GM12878 (cell line): Measurements from ENCODE around the gene EME2. TPM values are rescaled to one million over a fixed set of nuclear protein-coding genes. Genes with fewer than 3 reads are reported as not detected.

Experiments
- ATAC-seq: fragments of 200-7000 bp; cut with Tn5 transposase; 3 replicates; pipeline ENCODE4 v1.9.1; 2020; ENCODE audit warnings: mild to moderate bottlenecking, moderate library complexity
- BruUV-seq: library from RNA; stranded (reverse); fragments of 400-500 nt; replicated peaks from 2 replicates; lab custom pipeline; 2021; lab: Mats Ljungman, UMichigan
- CTCF ChIA-PET: fragments of 300-600 bp; sonication (Branson Sonifier 250); formaldehyde crosslinking; extraction: SDS; loops from one replicate; lab custom pipeline; 2021; ENCODE audit warnings: inconsistent platforms; lab: Yijun Ruan, JAX
- POLR2A ChIA-PET: fragments of 350-600 bp; formaldehyde crosslinking; extraction: SDS; loops from one replicate; lab custom pipeline; 2021; ENCODE audit warnings: inconsistent platforms; lab: Charles Lee
- RAD21 ChIA-PET: fragments of 300-600 bp; sonication (Branson Sonifier 250); formaldehyde crosslinking; loops from one replicate; lab custom pipeline; 2023; ENCODE audit warnings: antibody characterized with exemption; ENCODE audit not compliant: unreplicated experiment; lab: Charles Lee
- SMC1A ChIA-PET: fragments of 300-600 bp; sonication (Branson Sonifier 250); formaldehyde crosslinking; loops from one replicate; lab custom pipeline; 2023; ENCODE audit not compliant: unreplicated experiment, uncharacterized antibody; lab: Charles Lee
- DNase-seq: peaks from one replicate; pipeline ENCODE4 v3.0.0-alpha.2; 2011; ENCODE audit warnings: low read depth, low spot score
- FAIRE-seq: peaks from 3 replicates; lab custom pipeline; 2011; peaks lifted over from hg19 to GRCh38; lab: Jason Lieb, UNC
- H2AFZ ChIP-seq: 2 replicates; pipeline ENCODE4 v1.6.0; 2011; ENCODE audit warnings: low read depth, low read length, control low read depth; ENCODE audit not compliant: control insufficient read depth
- H3K27ac ChIP-seq: 2 replicates; pipeline ENCODE4 v1.5.1; 2011; ENCODE audit warnings: control low read depth; ENCODE audit not compliant: control insufficient read depth, insufficient read depth
- H3K27me3 ChIP-seq, 2 experiments: replicated peaks in 1 of 2; 2 replicates each; pipeline versions ENCODE4 v1.6.0 to v1.6.1; 2011; ENCODE audit warnings: low read length in 1 of 2; ENCODE audit not compliant: control insufficient read depth in 2 of 2, insufficient read depth in 2 of 2
- H3K36me3 ChIP-seq, 2 experiments: 2 replicates each; pipeline ENCODE4 v1.5.1; 2011; ENCODE audit warnings: low read length in 1 of 2; ENCODE audit not compliant: control insufficient read depth in 2 of 2, insufficient read depth in 2 of 2
- H3K4me1 ChIP-seq: 2 replicates; pipeline ENCODE4 v1.6.1; 2011; ENCODE audit warnings: mild to moderate bottlenecking, low read length, moderate library complexity, mixed read lengths; ENCODE audit not compliant: control insufficient read depth, insufficient read depth
- H3K4me2 ChIP-seq: 2 replicates; pipeline ENCODE4 v1.6.0; 2011; ENCODE audit warnings: control low read depth; ENCODE audit not compliant: control insufficient read depth, insufficient read depth
- H3K4me3 ChIP-seq: fragments of 200-600 bp; sonication (generic); 2 replicates; pipeline ENCODE4 v1.5.1; 2016
- H3K79me2 ChIP-seq: 2 replicates; pipeline ENCODE4 v1.6.0; 2011; ENCODE audit warnings: low read length; ENCODE audit not compliant: control insufficient read depth, insufficient read depth
- H3K9ac ChIP-seq: 2 replicates; pipeline ENCODE4 v1.8.0; 2011; ENCODE audit warnings: low read length, control low read depth, mixed read lengths; ENCODE audit not compliant: control insufficient read depth, insufficient read depth
- H3K9me3 ChIP-seq: replicated peaks from 3 replicates; pipeline ENCODE4 v1.5.1; 2011; ENCODE audit warnings: mild to moderate bottlenecking, low read length; ENCODE audit not compliant: control insufficient read depth, insufficient read depth
- H4K20me1 ChIP-seq: 2 replicates; pipeline ENCODE4 v1.6.0; 2011; ENCODE audit not compliant: control insufficient read depth, insufficient read depth
- BMI1 ChIP-seq: fragments of 450-650 bp; IDR thresholded peaks from 2 replicates; pipeline ENCODE4 v1.6.1; 2016; ENCODE audit warnings: mild to moderate bottlenecking, moderate library complexity, borderline replicate concordance
- BRCA1 ChIP-seq: IDR thresholded peaks from 2 replicates; pipeline ENCODE4 v1.6.1; 2011; ENCODE audit warnings: low read depth, low read length, improper control_type of control experiment
- EP300 ChIP-seq, 2 experiments: fragments of 150-350 bp in 1 of 2; IDR thresholded peaks; 2 replicates each; pipeline ENCODE4 v1.6.1; 2011 to 2012; ENCODE audit warnings: low read depth in 2 of 2, low read length in 2 of 2, borderline replicate concordance in 1 of 2, improper control_type of control experiment in 1 of 2, inconsistent platforms in 1 of 2; ENCODE audit not compliant: control insufficient read depth in 1 of 2
- ESRRA ChIP-seq: IDR thresholded peaks from 2 replicates; pipeline ENCODE4 v1.6.1; 2012; ENCODE audit warnings: mild to moderate bottlenecking, low read length, improper control_type of control experiment
- NR2C1 ChIP-seq: fragments of 450-650 bp; IDR thresholded peaks from 2 replicates; pipeline ENCODE4 v1.6.1; 2017; ENCODE audit warnings: antibody characterized with exemption, mild to moderate bottlenecking, moderate library complexity
- NR2F1 ChIP-seq: fragments of 450-650 bp; conservative IDR thresholded peaks from 2 replicates; pipeline ENCODE4 v1.6.1; 2017; ENCODE audit warnings: mild to moderate bottlenecking
- PAX5 ChIP-seq: IDR thresholded peaks from 2 replicates; pipeline ENCODE4 v1.6.1; 2011; ENCODE audit warnings: low read depth, low read length, borderline replicate concordance
- RAD51 ChIP-seq: fragments of 450-650 bp; IDR thresholded peaks from 2 replicates; pipeline ENCODE4 v1.6.1; 2016; ENCODE audit warnings: moderate library complexity, mild to moderate bottlenecking, inconsistent platforms
- SMARCA5 ChIP-seq: fragments of 450-650 bp; IDR thresholded peaks from 2 replicates; pipeline ENCODE4 v1.6.1; 2017; ENCODE audit warnings: mild to moderate bottlenecking
- TAF1 ChIP-seq: IDR thresholded peaks from 2 replicates; pipeline ENCODE4 v1.6.1; 2011; ENCODE audit warnings: mild to moderate bottlenecking, low read depth, low read length, borderline replicate concordance
- TCF3 ChIP-seq: IDR thresholded peaks from 2 replicates; pipeline ENCODE4 v1.6.1; 2012; ENCODE audit warnings: low read depth, mild to moderate bottlenecking, low read length, borderline replicate concordance; ENCODE audit not compliant: insufficient read depth
- WGBS: methylation state at CpG from one replicate; pipeline ENCODE4 v1.1.6; 2016; ENCODE audit warnings: low lambda C conversion rate; ENCODE audit not compliant: insufficient replicate concordance, insufficient coverage; ENCODE audit errors: missing lambda C conversion rate; 5-methylcytosine and 5-hydroxymethylcytosine counted together
- in situ Hi-C: fragments of 300-500 bp; cut with MboI; formaldehyde crosslinking; loops from 9 replicates; pipeline ENCODE4 v1.14.3; 2018; ENCODE audit warnings: mixed read lengths
- intact Hi-C: fragments of 100-400 bp; cut with micrococcal nuclease; formaldehyde crosslinking; loops from one replicate; pipeline ENCODE4 v1.14.2; 2022; ENCODE audit not compliant: unreplicated experiment
- polyA plus RNA-seq, 11 experiments: library from polyadenylated mRNA; depleted of rRNA in 4 of 11; unstranded in 6 of 11; stranded (reverse) in 5 of 11; fragments of >200 nt; fragmentation: Nextera tagmentation in 4 of 11; fragmentation: Illumina TruSeq in 1 of 11; extraction: Ambion mirVana in 4 of 11; extraction: Trizol in 1 of 11; gene quantifications; 1 replicate in 1 of 11; 2 replicates in 10 of 11; pipeline versions ENCODE4 v1.2.1 to v1.2.3, GENCODE V29; 2011 to 2016; ENCODE audit warnings: inconsistent platforms in 2 of 11, missing spikeins in 2 of 11, low read depth in 1 of 11
- total RNA-seq, 4 experiments: library from RNA; depleted of rRNA in 3 of 4; stranded (reverse); fragments of >200 nt in 3 of 4; fragmentation: Illumina TruSeq in 1 of 4; extraction: Trizol in 1 of 4; gene quantifications; 2 replicates each; pipeline versions ENCODE4 v1.2.1 to v1.2.3, GENCODE V29; 2013 to 2021
- TF ChIP-seq, protein P1 (sequence below): fragments of 150-350 bp; IDR thresholded peaks from 2 replicates; pipeline ENCODE4 v1.6.1; 2016; ENCODE audit warnings: low read depth, low read length
- TF ChIP-seq, protein P2 (sequence below): fragments of 450-650 bp; IDR thresholded peaks from 2 replicates; pipeline ENCODE4 v1.6.1; 2016; ENCODE audit warnings: mild to moderate bottlenecking

Gene EME2
- total and polyA plus RNA-seq, 10 of the 15 experiments (the other 5 are each of a cell fraction or from before 2014, with no cell fraction given) = 0.29 to 16.9 (median 4.1) TPM

DNA sequence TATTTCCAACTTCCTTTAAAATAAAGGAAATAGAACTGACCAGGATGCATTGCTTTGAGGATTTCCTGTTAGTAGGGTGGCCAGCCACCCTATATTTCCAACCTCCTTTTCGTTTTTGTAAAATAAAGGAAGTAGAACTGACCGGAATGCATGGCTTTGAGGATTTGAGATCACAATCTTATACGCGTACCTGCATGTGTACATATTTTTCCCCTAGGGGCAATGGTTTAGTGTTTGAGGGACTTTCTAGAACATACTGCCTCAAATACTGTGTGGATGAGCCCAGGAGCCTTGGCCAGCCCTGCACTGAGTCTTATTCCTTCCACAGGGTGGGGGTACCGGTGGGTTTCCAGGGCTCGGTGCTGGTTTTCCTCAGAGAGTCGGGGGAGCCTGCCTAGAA is 41.0 kb upstream of the EME2 start:
- H3K4me1 ChIP-seq = no peaks in the 10 kb centered on the region
- BruUV-seq = no TSS peak
- CTCF ChIA-PET = no interaction called here
- H3K27ac ChIP-seq = no peak overlapping the region
- intact Hi-C loops = no loop called here
- in situ Hi-C loops = no loop called here
- ATAC-seq (no peak), FAIRE-seq (no peak), DNase-seq (no peak)
- no peak overlapping the region for H3K4me3 ChIP-seq
- peaks cover 5% of the 10 kb centered on the region; the same call in 1 of the 3 replicates for H3K9me3 ChIP-seq
- 69% methylated on average over 7 of the region's 7 CpGs for WGBS
- POLR2A ChIA-PET = no interaction called here
- H3K36me3 ChIP-seq = peaks cover 1 to 38% of the 10 kb centered on the region in 2 experiments
- H4K20me1 ChIP-seq = no peaks in the 10 kb centered on the region; the same call in 1 of the 2 replicates
- no peak overlapping the region for H3K9ac ChIP-seq
- H3K79me2 ChIP-seq = no peaks in the 10 kb centered on the region; the same call in 1 of the 2 replicates
- SMC1A ChIA-PET = no interaction called here
- TF ChIP-seq, protein P1, sequence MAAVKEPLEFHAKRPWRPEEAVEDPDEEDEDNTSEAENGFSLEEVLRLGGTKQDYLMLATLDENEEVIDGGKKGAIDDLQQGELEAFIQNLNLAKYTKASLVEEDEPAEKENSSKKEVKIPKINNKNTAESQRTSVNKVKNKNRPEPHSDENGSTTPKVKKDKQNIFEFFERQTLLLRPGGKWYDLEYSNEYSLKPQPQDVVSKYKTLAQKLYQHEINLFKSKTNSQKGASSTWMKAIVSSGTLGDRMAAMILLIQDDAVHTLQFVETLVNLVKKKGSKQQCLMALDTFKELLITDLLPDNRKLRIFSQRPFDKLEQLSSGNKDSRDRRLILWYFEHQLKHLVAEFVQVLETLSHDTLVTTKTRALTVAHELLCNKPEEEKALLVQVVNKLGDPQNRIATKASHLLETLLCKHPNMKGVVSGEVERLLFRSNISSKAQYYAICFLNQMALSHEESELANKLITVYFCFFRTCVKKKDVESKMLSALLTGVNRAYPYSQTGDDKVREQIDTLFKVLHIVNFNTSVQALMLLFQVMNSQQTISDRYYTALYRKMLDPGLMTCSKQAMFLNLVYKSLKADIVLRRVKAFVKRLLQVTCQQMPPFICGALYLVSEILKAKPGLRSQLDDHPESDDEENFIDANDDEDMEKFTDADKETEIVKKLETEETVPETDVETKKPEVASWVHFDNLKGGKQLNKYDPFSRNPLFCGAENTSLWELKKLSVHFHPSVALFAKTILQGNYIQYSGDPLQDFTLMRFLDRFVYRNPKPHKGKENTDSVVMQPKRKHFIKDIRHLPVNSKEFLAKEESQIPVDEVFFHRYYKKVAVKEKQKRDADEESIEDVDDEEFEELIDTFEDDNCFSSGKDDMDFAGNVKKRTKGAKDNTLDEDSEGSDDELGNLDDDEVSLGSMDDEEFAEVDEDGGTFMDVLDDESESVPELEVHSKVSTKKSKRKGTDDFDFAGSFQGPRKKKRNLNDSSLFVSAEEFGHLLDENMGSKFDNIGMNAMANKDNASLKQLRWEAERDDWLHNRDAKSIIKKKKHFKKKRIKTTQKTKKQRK = no peak
- no peak for TF ChIP-seq RAD51
- no peak for TF ChIP-seq BRCA1
- H3K4me2 ChIP-seq = no peak overlapping the region
- RAD21 ChIA-PET = no interaction called here
- H3K27me3 ChIP-seq = no peaks in the 10 kb centered on the region
- no peak overlapping the region for H2AFZ ChIP-seq

DNA sequence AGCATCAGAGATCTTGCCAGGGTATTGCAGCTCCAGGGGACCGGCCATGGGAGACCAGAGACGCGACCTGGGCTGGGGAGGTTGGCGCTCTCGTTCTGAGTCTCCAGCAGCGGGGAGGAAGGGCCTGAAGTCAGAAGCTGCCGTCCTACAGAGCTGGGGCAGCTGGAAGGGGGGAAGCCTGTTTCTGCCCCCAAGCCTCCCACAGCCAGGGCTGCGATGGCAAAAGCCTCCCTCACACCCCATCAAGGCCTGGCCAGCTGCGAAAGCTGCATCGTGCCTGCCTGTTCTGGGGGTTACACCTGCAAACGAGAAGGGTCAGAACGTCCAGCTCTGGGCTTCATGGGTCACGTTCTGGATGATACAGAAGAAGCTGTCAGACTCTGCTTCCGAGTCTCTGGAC is 40.5 kb upstream of the EME2 start:
- FAIRE-seq (no peak), ATAC-seq (no peak), DNase-seq (no peak)
- intact Hi-C loops (no loop called here), in situ Hi-C loops (no loop called here)
- H4K20me1 ChIP-seq = no peaks in the 10 kb centered on the region; the same call in 1 of the 2 replicates
- no peak overlapping the region for H3K27ac ChIP-seq
- ChIA-PET RAD21 (no interaction called here), CTCF (no interaction called here), SMC1A (no interaction called here), POLR2A (no interaction called here)
- peaks cover 6% of the 10 kb centered on the region; the same call in 1 of the 3 replicates for H3K9me3 ChIP-seq
- H3K79me2 ChIP-seq = no peaks in the 10 kb centered on the region; the same call in 1 of the 2 replicates
- H3K4me2 ChIP-seq = no peak overlapping the region
- no peak overlapping the region for H2AFZ ChIP-seq
- no peak overlapping the region for H3K4me3 ChIP-seq
- peaks cover 0 to 35% of the 10 kb centered on the region in 2 experiments for H3K36me3 ChIP-seq
- no peak overlapping the region for H3K9ac ChIP-seq
- no peaks in the 10 kb centered on the region for H3K4me1 ChIP-seq
- 90% methylated on average over 14 of the region's 14 CpGs for WGBS
- BruUV-seq = no TSS peak
- H3K27me3 ChIP-seq = no peaks in the 10 kb centered on the region
- TF ChIP-seq, protein P2, sequence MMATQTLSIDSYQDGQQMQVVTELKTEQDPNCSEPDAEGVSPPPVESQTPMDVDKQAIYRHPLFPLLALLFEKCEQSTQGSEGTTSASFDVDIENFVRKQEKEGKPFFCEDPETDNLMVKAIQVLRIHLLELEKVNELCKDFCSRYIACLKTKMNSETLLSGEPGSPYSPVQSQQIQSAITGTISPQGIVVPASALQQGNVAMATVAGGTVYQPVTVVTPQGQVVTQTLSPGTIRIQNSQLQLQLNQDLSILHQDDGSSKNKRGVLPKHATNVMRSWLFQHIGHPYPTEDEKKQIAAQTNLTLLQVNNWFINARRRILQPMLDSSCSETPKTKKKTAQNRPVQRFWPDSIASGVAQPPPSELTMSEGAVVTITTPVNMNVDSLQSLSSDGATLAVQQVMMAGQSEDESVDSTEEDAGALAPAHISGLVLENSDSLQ = no peak
- TF ChIP-seq TAF1 = no peak
- TF ChIP-seq PAX5 = no peak
- no peak for TF ChIP-seq NR2F1
- no peak for TF ChIP-seq BMI1
- TF ChIP-seq SMARCA5 = no peak
- TF ChIP-seq TCF3 = no peak
- TF ChIP-seq ESRRA = no peak
- no peak for TF ChIP-seq NR2C1
- TF ChIP-seq EP300 (IDR thresholded peaks at IDR 0.05; ENCODE audit: borderline replicate concordance in 1 of 2, control insufficient read depth in 1 of 2, low read depth in 2 of 2, low read length in 2 of 2) = no peak
